Measurements from ENCODE around the gene TRPV6. TPM values are rescaled to one million over a fixed set of nuclear protein-coding genes. Genes with fewer than 3 reads are reported as not detected.

TRPV6 gene
- total and polyA plus RNA-seq, 4 donors, result 0.32 to 1.5 (median 0.36) TPM; not detected in 1

DNA sequence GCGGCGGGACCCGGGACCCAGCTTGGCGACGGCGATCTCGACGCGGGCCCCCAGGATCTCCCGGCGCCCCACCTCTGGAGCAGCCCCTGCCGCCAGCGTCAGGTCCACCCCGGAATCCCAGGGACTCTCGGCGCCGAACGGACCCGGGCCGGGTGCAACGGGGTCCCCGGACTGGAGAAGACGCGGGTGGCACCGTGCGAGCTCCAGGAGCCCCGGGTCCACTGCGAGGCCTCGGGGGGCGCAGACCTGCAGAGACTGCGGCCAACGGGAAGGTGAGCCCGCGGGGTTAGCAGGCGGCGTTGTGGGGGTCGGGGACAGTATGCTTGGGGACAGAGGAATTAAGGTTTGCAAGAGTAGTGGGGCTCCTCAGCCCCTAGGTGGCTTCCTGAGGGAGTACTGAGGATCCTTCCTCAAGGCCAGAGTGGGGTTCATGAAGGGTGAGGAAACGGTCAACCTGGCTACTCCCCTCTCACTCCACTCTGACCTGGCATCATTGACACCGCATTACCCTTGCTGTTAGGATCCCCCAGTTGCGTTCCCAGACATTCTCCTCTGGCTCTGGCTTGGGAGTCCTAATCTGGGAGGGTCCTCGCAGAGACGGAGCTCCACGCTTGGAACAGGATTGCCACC lies 30.3 kb downstream of the TRPV6 start:
- H3K27ac ChIP-seq (ENCODE audit: low read depth in 1 of 2, low read length in 2 of 2), result no peak overlapping the region

More for the DNA sequence above, 30.3 kb downstream of the TRPV6 start:
- no peak for DNase-seq (ENCODE audit: low spot score)
- Histone ChIP-seq H3K4me1 (ENCODE audit: control insufficient read depth in 4 of 4, insufficient read depth in 4 of 4, low read length in 3 of 4) (peaks cover 2 to 24% (median 15%) of the 10 kb centered on the region in 4 donors), H3K36me3 (ENCODE audit: control insufficient read depth in 4 of 4, insufficient read depth in 3 of 4, low read depth in 1 of 4, low read length in 3 of 4) (no peaks in the 10 kb centered on the region), H3K9me3 (ENCODE audit: control insufficient read depth in 4 of 4, low read length in 3 of 4) (no peaks in the 10 kb centered on the region), H3K27me3 (ENCODE audit: control insufficient read depth in 4 of 4, insufficient read depth in 4 of 4, low read length in 3 of 4) (peaks cover 0 to 1% (median 0%) of the 10 kb centered on the region in 4 donors), H3K4me3 (ENCODE audit: low read depth in 1 of 3, low read length in 3 of 3) (peak overlapping the region in 2 of 3 donors; percentile 42 to 80), H3K9ac (ENCODE audit: low read depth in 1 of 2, low read length in 2 of 2) (no peak overlapping the region)
- WGBS, result 4% methylated on average over 43 of the region's 43 CpGs
- TF ChIP-seq, protein P1, sequence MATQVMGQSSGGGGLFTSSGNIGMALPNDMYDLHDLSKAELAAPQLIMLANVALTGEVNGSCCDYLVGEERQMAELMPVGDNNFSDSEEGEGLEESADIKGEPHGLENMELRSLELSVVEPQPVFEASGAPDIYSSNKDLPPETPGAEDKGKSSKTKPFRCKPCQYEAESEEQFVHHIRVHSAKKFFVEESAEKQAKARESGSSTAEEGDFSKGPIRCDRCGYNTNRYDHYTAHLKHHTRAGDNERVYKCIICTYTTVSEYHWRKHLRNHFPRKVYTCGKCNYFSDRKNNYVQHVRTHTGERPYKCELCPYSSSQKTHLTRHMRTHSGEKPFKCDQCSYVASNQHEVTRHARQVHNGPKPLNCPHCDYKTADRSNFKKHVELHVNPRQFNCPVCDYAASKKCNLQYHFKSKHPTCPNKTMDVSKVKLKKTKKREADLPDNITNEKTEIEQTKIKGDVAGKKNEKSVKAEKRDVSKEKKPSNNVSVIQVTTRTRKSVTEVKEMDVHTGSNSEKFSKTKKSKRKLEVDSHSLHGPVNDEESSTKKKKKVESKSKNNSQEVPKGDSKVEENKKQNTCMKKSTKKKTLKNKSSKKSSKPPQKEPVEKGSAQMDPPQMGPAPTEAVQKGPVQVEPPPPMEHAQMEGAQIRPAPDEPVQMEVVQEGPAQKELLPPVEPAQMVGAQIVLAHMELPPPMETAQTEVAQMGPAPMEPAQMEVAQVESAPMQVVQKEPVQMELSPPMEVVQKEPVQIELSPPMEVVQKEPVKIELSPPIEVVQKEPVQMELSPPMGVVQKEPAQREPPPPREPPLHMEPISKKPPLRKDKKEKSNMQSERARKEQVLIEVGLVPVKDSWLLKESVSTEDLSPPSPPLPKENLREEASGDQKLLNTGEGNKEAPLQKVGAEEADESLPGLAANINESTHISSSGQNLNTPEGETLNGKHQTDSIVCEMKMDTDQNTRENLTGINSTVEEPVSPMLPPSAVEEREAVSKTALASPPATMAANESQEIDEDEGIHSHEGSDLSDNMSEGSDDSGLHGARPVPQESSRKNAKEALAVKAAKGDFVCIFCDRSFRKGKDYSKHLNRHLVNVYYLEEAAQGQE (IDR thresholded peaks at IDR 0.05), result no peak
- TF ChIP-seq, protein P2, sequence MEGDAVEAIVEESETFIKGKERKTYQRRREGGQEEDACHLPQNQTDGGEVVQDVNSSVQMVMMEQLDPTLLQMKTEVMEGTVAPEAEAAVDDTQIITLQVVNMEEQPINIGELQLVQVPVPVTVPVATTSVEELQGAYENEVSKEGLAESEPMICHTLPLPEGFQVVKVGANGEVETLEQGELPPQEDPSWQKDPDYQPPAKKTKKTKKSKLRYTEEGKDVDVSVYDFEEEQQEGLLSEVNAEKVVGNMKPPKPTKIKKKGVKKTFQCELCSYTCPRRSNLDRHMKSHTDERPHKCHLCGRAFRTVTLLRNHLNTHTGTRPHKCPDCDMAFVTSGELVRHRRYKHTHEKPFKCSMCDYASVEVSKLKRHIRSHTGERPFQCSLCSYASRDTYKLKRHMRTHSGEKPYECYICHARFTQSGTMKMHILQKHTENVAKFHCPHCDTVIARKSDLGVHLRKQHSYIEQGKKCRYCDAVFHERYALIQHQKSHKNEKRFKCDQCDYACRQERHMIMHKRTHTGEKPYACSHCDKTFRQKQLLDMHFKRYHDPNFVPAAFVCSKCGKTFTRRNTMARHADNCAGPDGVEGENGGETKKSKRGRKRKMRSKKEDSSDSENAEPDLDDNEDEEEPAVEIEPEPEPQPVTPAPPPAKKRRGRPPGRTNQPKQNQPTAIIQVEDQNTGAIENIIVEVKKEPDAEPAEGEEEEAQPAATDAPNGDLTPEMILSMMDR (IDR thresholded peaks at IDR 0.05; ENCODE audit: low read depth, low read length, missing input control), result no peak
- TF ChIP-seq GABPA (IDR thresholded peaks at IDR 0.05 in 1 of 2, conservative IDR thresholded peaks at IDR 0.05 in 1 of 2), result no peak
- no peak for TF ChIP-seq EGR1 (IDR thresholded peaks at IDR 0.05; ENCODE audit: low read depth in 2 of 2)
- TF ChIP-seq, protein P3, sequence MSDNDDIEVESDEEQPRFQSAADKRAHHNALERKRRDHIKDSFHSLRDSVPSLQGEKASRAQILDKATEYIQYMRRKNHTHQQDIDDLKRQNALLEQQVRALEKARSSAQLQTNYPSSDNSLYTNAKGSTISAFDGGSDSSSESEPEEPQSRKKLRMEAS (IDR thresholded peaks at IDR 0.05), result no peak
- TF ChIP-seq, protein P4, sequence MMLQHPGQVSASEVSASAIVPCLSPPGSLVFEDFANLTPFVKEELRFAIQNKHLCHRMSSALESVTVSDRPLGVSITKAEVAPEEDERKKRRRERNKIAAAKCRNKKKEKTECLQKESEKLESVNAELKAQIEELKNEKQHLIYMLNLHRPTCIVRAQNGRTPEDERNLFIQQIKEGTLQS (IDR thresholded peaks at IDR 0.05), result no peak
- no peak for TF ChIP-seq HNF4A (conservative IDR thresholded peaks at IDR 0.05)
- no peak for TF ChIP-seq NR2F2 (IDR thresholded peaks at IDR 0.05)
- TF ChIP-seq RAD21 (IDR thresholded peaks at IDR 0.05), result no peak
- TF ChIP-seq YY1 (IDR thresholded peaks at IDR 0.05), result no peak
- TF ChIP-seq RXRA (IDR thresholded peaks at IDR 0.05), result no peak
- TF ChIP-seq HNF4G (IDR thresholded peaks at IDR 0.05), result no peak
- no peak for TF ChIP-seq FOXA2 (IDR thresholded peaks at IDR 0.05)
- no peak for TF ChIP-seq JUND (IDR thresholded peaks at IDR 0.05)
- TF ChIP-seq FOXA1 (IDR thresholded peaks at IDR 0.05), result no peak
- no peak for TF ChIP-seq SP1 (IDR thresholded peaks at IDR 0.05)
- TF ChIP-seq TAF1 (conservative IDR thresholded peaks at IDR 0.05), result no peak
- no peak for TF ChIP-seq ZBTB33 (IDR thresholded peaks at IDR 0.05)

All from liver (tissue), 9 donors.